Fibroblast of villous mesenchyme (primary cell): ENCODE data around the gene RAD23A. TPM values are rescaled to one million over a fixed set of nuclear protein-coding genes. Genes with fewer than 3 reads are reported as not detected.
A peak's percentile ranks its signal among the peaks of the same experiment; 100 is the strongest.

Experiments
- DNase-seq: peaks from one replicate; pipeline ENCODE4 v3.0.0-alpha.2; 2010; ENCODE audit warnings: low read depth
- H3K4me3 ChIP-seq: 2 replicates; pipeline ENCODE4 v1.5.1; 2011; ENCODE audit warnings: low read depth, mild to moderate bottlenecking, low read length
- CTCF ChIP-seq: IDR thresholded peaks from 2 replicates; pipeline ENCODE4 v1.5.1; 2012; ENCODE audit warnings: low read depth, mild to moderate bottlenecking, low read length; ENCODE audit not compliant: insufficient read depth
- total RNA-seq: library from RNA; depleted of rRNA; stranded (reverse); fragments of >200 nt; gene quantifications from 2 replicates; pipeline ENCODE4 v1.2.3, GENCODE V29; 2012

Gene RAD23A
- 91.1 and 92.8 TPM in 2 replicates for total RNA-seq

GRCh38 chr19:12945479-12946091 lies at the start of gene RAD23A:
TSS of gene RAD23A (plus strand) at chr19:12945862. CDS start at chr19:12945949, 87 bp downstream.
- TF ChIP-seq CTCF: no peak
- H3K4me3 ChIP-seq: peak within 1 kb of the TSS; percentile 72
- DNase-seq: peak; percentile 99

- DNase-seq: no peak
- no peak for TF ChIP-seq CTCF
- H3K4me3 ChIP-seq: no peak overlapping the region
These were observed 49.2 kb upstream of the RAD23A start for GRCh38 chr19:12896460-12896859.

- no peak for TF ChIP-seq CTCF
These were observed 45.7 kb upstream of the RAD23A start for GRCh38 chr19:12899891-12900518.

GRCh38 chr19:12907166-12907565 lies 38.5 kb upstream of the RAD23A start:
- TF ChIP-seq CTCF: no peak
- H3K4me3 ChIP-seq: no peak overlapping the region
- DNase-seq: no peak

More at GRCh38 chr19:12899891-12900518, 45.7 kb upstream of the RAD23A start:
- no peak for DNase-seq
- H3K4me3 ChIP-seq: no peak overlapping the region

- no peak for DNase-seq
- no peak overlapping the region for H3K4me3 ChIP-seq
- no peak for TF ChIP-seq CTCF
These were observed 33.1 kb upstream of the RAD23A start for GRCh38 chr19:12912571-12912970.

GRCh38 chr19:12913011-12913561 lies 32.6 kb upstream of the RAD23A start:
- H3K4me3 ChIP-seq: no peak overlapping the region
- no peak for TF ChIP-seq CTCF
- DNase-seq: peak; percentile 52
